Osteocyte (in vitro differentiated cells): ENCODE results near the gene GCC1. TPM values are rescaled to one million over a fixed set of nuclear protein-coding genes. Genes with fewer than 3 reads are reported as not detected.
A peak's percentile ranks its signal among the peaks of the same experiment; 100 is the strongest.

Experiments used
- DNase-seq: peaks from one replicate; pipeline ENCODE4 v3.0.0; 2021; ENCODE audit warnings: mixed read lengths; ENCODE audit not compliant: unreplicated experiment; ENCODE audit errors: extremely low spot score
- H3K27ac Mint-ChIP-seq: one replicate; pipeline ENCODE4 v1.8.0; 2021; ENCODE audit warnings: mild to moderate bottlenecking, mixed read lengths; ENCODE audit not compliant: unreplicated experiment
- H3K27me3 Mint-ChIP-seq: one replicate; pipeline ENCODE4 v1.8.0; 2021; ENCODE audit warnings: mixed read lengths; ENCODE audit not compliant: unreplicated experiment
- H3K36me3 Mint-ChIP-seq: one replicate; pipeline ENCODE4 v1.8.0; 2021; ENCODE audit warnings: mixed read lengths; ENCODE audit not compliant: unreplicated experiment
- H3K4me1 Mint-ChIP-seq: one replicate; pipeline ENCODE4 v1.8.0; 2021; ENCODE audit warnings: mixed read lengths; ENCODE audit not compliant: unreplicated experiment
- H3K4me3 Mint-ChIP-seq: one replicate; pipeline ENCODE4 v1.8.0; 2021; ENCODE audit warnings: mild to moderate bottlenecking, moderate library complexity, mixed read lengths; ENCODE audit not compliant: unreplicated experiment
- H3K9me3 Mint-ChIP-seq: one replicate; pipeline ENCODE4 v1.8.0; 2021; ENCODE audit warnings: mixed read lengths; ENCODE audit not compliant: unreplicated experiment
- CTCF ChIP-seq: fragments of 200-600 bp; sonication (generic); IDR thresholded peaks from 2 replicates; pipeline ENCODE4 v1.5.0; 2021; ENCODE audit warnings: antibody characterized with exemption, mild to moderate bottlenecking, moderate library complexity
- total RNA-seq: library from RNA; stranded (reverse); gene quantifications from 2 replicates; pipeline ENCODE4 v1.2.1, GENCODE V29; 2021

GCC1 gene
- total RNA-seq, 1 donor from 2014 or later, result 20.7 TPM

DNA sequence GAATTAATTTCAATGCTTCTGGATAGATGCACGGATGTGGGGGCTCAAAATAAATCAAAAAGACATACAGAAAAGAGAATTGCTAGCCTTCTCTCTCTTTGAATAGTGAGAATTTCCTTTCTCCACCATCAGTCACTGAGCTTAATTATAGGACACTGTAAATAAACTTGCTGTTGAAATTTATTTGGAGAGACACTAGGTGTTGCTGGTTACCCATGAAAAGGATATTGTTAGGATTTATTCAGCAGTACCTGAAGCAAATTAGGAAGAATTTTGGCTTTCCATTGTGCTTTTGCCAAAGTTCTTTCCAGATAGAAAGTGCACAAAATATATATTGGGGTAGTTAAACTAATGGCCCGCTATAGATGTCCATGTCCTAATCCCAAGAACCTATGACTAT, 27.6 kb downstream of the GCC1 start:
- H3K27me3 Mint-ChIP-seq, result peaks cover 14% of the 10 kb centered on the region
- no peak for DNase-seq
- peak; percentile 23 for TF ChIP-seq CTCF
- no peak overlapping the region for H3K27ac Mint-ChIP-seq
- no peaks in the 10 kb centered on the region for H3K4me1 Mint-ChIP-seq
- H3K36me3 Mint-ChIP-seq, result no peaks in the 10 kb centered on the region
- H3K4me3 Mint-ChIP-seq, result no peak overlapping the region
- peaks cover under 1% of the 10 kb centered on the region for H3K9me3 Mint-ChIP-seq

- TF ChIP-seq CTCF, result no peak
- H3K4me3 Mint-ChIP-seq, result no peak overlapping the region
- no peaks in the 10 kb centered on the region for H3K9me3 Mint-ChIP-seq
- peaks cover 16% of the 10 kb centered on the region for H3K27me3 Mint-ChIP-seq
- no peak overlapping the region for H3K27ac Mint-ChIP-seq
- no peaks in the 10 kb centered on the region for H3K4me1 Mint-ChIP-seq
- H3K36me3 Mint-ChIP-seq, result no peaks in the 10 kb centered on the region
- no peak for DNase-seq
Observed at GRCh38 chr7:127556404-127556803, 29.0 kb downstream of the GCC1 start.

DNA sequence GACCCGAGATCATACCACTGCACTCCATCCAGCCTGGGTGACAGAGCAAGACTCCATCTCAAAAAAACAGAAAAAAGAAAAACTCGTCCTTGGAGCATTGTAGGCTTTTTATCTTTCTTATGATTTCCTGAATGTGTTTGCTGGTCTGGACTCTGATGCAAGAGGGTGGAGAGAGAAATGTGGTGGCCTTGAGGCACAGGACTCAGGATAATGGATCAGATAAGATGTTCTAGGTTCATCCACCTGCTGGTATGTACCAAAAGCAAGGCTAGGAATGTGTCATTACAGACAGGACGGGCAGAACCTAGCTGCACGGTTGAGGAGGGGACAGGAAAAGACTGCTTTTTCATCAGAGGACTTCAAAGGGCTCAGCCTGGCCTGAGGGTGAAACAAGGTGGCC, 33.5 kb downstream of the GCC1 start:
- peaks cover 18% of the 10 kb centered on the region for H3K27me3 Mint-ChIP-seq
- no peaks in the 10 kb centered on the region for H3K4me1 Mint-ChIP-seq
- no peak overlapping the region for H3K4me3 Mint-ChIP-seq
- no peaks in the 10 kb centered on the region for H3K36me3 Mint-ChIP-seq
- H3K9me3 Mint-ChIP-seq, result no peaks in the 10 kb centered on the region
- H3K27ac Mint-ChIP-seq, result no peak overlapping the region
- TF ChIP-seq CTCF, result no peak
- no peak for DNase-seq

GRCh38 chr7:127550247-127550646, 35.1 kb downstream of the GCC1 start:
- peak; percentile 19 for TF ChIP-seq CTCF
- no peaks in the 10 kb centered on the region for H3K36me3 Mint-ChIP-seq
- peaks cover 4% of the 10 kb centered on the region for H3K9me3 Mint-ChIP-seq
- no peaks in the 10 kb centered on the region for H3K4me1 Mint-ChIP-seq
- H3K27ac Mint-ChIP-seq, result no peak overlapping the region
- no peak overlapping the region for H3K4me3 Mint-ChIP-seq
- DNase-seq, result no peak
- peaks cover 20% of the 10 kb centered on the region for H3K27me3 Mint-ChIP-seq

GRCh38 chr7:127546313-127546712, 39.1 kb downstream of the GCC1 start:
- H3K4me3 Mint-ChIP-seq, result no peak overlapping the region
- H3K4me1 Mint-ChIP-seq, result no peaks in the 10 kb centered on the region
- peaks cover 4% of the 10 kb centered on the region for H3K9me3 Mint-ChIP-seq
- peaks cover 16% of the 10 kb centered on the region for H3K27me3 Mint-ChIP-seq
- DNase-seq, result no peak
- no peak for TF ChIP-seq CTCF
- no peak overlapping the region for H3K27ac Mint-ChIP-seq
- no peaks in the 10 kb centered on the region for H3K36me3 Mint-ChIP-seq
